Measurements from ENCODE around the gene SIGLEC14. TPM values are rescaled to one million over a fixed set of nuclear protein-coding genes. Genes with fewer than 3 reads are reported as not detected.

SIGLEC14 gene
- total RNA-seq, 1 experiment from 2014 or later: not detected

DNA sequence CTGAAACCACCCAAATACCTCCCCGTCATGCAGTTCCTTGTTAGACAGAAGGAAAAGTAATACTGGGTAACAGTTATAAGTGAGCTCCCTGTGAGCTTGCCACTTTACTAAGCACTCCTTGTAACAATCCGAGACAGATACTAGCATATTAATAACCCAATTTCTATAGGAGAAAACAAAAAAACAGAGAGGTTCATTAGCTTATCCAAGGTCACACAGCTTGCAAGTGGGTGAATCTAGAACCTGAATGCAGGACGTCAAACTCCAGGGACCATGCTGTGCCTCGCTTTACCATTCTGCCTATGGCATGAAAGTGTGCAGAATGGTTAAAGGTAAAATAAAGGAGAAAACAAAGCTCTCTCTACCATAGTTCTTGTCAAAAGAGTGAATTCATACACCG is 31.8 kb downstream of the SIGLEC14 start:
- no peak for DNase-seq
- Histone ChIP-seq H3K27ac (no peak overlapping the region), H3K4me3 (no peak overlapping the region), H3K36me3 (no peaks in the 10 kb centered on the region), H3K27me3 (no peaks in the 10 kb centered on the region), H3K9me3 (replicated peaks) (no peaks in the 10 kb centered on the region), H3K4me1 (no peaks in the 10 kb centered on the region)

DNA sequence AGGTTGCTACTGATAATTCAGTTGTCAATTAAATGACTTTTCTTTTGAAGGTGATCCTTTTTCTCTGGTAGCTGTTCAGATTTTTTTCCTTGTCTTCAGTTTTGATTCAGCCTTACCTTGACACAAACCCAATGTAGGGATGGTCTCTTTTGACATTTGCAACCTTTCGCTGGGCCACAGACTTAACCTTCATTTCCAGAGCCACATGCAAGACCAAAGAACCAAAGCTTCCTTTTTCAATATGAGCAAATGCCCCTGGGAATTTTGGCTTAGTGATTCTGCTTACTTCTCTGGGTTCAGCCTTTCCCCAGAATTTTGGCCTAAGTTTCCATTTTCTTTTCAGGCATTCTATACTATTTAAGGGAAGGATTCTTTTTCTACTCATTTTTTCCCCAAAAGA is 36.0 kb downstream of the SIGLEC14 start:
- H3K4me1 ChIP-seq: no peaks in the 10 kb centered on the region
- no peak for DNase-seq

DNA sequence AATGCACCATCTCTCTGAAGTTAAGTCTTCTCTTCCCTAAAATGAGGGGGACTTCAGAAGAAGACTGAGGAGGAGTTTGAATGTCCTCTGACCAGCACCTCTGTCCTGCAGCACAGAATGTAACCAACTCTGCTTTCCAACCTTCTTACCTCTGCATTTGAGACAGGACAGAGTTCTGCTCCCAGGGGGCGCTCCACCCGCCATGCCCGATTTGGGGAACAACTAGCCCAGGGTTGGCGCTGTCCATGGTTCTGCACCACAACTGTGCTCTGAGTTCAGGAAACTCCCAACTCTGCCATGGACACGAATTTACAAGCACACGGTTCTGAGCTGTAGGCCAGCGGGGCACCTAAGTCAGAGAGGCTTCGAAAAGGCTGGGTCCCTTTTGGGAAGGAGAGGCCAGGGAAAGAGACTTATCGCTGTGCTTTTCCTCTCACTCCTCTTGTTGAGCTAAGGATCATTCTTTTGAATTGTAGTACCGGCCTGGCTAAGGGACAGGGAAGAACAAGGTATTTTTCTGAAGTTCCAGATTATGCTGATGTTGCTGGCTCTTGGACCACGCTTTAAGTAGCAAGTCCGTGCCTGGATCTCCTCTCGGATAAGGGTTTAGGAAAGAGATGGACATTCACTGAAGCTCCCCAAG is 38.6 kb downstream of the SIGLEC14 start:
- peak; percentile 83 to 86 for DNase-seq

More for the DNA sequence above, 36.0 kb downstream of the SIGLEC14 start:
- Histone ChIP-seq H3K36me3 (no peaks in the 10 kb centered on the region), H3K27me3 (no peaks in the 10 kb centered on the region), H3K9me3 (replicated peaks) (no peaks in the 10 kb centered on the region), H3K27ac (no peak overlapping the region), H3K4me3 (no peak overlapping the region)

DNA sequence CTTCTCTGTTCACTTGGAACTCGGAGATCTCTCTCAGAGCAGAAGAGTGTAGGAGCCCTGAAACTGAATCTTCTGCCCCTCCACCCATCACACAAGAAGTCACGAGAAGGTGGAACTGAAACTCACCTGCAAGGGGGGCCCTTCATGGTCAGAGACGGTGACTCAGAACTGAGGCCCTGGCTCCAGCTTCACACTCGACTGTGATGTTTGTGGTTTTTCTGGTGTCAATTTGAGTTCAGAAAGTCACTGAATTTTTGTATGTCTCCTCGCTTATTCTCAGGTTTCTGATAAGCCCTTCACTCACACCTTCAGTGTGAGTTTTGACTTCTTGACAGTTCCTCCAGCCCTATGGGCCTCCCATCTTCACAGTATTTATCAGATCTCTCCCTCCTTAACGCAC is 39.5 kb downstream of the SIGLEC14 start:
- no peak for DNase-seq
- H3K4me1 ChIP-seq: no peaks in the 10 kb centered on the region
- H3K36me3 ChIP-seq: no peaks in the 10 kb centered on the region
- H3K4me3 ChIP-seq: no peak overlapping the region
- H3K27ac ChIP-seq: no peak overlapping the region
- H3K27me3 ChIP-seq: no peaks in the 10 kb centered on the region
- H3K9me3 ChIP-seq (replicated peaks): no peaks in the 10 kb centered on the region

More for the DNA sequence above, 38.6 kb downstream of the SIGLEC14 start:
- H3K4me1 ChIP-seq: no peaks in the 10 kb centered on the region
- H3K9me3 ChIP-seq (replicated peaks): no peaks in the 10 kb centered on the region
- H3K27me3 ChIP-seq: no peaks in the 10 kb centered on the region
- H3K4me3 ChIP-seq: no peak overlapping the region
- no peaks in the 10 kb centered on the region for H3K36me3 ChIP-seq
- H3K27ac ChIP-seq: no peak overlapping the region

DNA sequence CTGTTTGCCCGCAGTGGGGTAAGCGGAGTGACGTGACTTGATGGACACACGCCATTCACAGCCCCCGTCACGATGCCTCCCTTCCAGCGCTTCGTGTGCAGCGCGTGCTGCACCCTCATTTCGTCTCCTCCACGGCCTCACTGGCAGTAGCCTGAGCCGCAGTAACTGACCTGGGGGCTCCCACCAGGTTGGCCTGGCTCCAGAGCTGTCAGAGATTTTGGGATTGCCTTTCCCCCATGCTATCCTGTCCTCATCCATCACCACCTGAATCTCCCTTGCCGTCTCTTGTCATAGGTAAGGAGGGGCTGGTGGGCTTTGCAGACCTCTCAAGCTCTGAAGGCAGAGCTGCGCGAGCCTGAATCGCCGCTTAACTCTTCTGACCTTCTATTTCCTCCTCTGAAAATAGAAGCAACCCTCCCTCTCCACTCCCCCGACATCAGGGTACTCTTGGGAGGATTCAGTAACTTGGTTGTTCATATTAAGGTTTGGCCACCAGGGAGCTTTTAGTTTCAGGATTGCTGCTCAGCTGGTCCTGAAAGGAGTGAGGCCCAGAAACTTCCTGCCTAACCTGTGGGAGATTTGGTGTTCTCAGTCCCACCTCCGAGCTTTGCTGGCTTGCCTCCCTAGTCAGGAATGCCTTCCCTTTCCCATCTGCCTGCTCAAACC is 44.3 kb downstream of the SIGLEC14 start:
- H3K27me3 ChIP-seq: no peaks in the 10 kb centered on the region
- DNase-seq: no peak
- no peaks in the 10 kb centered on the region for H3K4me1 ChIP-seq
- H3K9me3 ChIP-seq (replicated peaks): no peaks in the 10 kb centered on the region
- H3K4me3 ChIP-seq: no peak overlapping the region
- no peak overlapping the region for H3K27ac ChIP-seq
- H3K36me3 ChIP-seq: no peaks in the 10 kb centered on the region

DNA sequence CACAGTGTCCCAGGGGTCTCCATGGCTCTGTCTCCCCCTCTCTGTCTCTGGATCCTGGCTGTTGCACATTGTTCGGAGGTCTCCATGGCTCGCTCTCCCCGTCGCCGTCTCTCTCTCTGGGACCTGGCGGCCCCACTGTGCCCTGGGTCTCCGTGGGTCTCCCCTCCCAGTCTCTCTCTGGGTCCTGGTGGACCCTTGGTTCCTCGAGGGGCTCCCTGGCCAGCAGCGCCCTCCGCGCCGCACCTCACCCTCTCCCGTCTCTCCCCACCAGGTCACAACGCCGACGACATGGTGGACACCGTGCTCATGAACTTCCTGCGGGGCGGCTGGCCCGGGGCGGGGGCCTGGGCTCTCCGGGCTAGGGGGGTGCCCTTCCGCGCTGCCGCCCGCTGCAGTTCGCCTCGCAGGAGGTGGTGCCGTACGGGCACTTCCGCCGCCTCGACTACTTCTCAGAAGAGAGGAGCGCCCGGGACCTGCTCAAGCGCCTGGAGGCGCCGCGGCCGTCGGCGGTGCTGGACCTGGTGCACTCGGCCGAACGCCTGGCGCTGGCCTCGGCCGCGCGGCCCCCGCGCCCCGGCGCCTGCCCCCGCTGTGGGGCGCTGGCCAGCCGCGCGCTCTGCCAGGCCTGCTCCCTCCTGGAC is 45.6 kb downstream of the SIGLEC14 start:
- no peak for DNase-seq
- no peaks in the 10 kb centered on the region for H3K27me3 ChIP-seq
- H3K4me3 ChIP-seq: no peak overlapping the region
- H3K4me1 ChIP-seq: no peaks in the 10 kb centered on the region
- H3K9me3 ChIP-seq (replicated peaks): no peaks in the 10 kb centered on the region
- no peak overlapping the region for H3K27ac ChIP-seq
- H3K36me3 ChIP-seq: no peaks in the 10 kb centered on the region

DNA sequence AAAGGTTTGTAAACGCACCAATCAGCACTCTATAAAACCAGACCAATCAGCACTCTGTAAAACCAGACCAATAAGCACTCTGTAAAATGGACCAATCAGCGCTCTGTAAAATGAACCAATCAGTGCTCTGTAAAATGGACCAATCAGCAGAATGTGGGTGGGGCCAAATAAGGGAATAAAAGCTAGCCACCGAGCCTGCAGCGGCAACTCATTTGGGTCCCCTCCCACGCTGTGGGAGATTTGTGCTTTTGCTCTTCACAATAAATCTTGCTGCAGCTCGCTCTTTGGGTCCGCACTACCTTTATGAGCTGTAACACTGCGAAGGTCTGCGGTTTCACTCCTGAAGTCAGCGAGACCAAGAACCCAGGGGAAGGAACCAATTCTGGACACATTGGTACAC is 47.5 kb downstream of the SIGLEC14 start:
- no peaks in the 10 kb centered on the region for H3K36me3 ChIP-seq
- DNase-seq: peak in 1 of 2 experiments; percentile 7
- H3K27ac ChIP-seq: no peak overlapping the region

DNA sequence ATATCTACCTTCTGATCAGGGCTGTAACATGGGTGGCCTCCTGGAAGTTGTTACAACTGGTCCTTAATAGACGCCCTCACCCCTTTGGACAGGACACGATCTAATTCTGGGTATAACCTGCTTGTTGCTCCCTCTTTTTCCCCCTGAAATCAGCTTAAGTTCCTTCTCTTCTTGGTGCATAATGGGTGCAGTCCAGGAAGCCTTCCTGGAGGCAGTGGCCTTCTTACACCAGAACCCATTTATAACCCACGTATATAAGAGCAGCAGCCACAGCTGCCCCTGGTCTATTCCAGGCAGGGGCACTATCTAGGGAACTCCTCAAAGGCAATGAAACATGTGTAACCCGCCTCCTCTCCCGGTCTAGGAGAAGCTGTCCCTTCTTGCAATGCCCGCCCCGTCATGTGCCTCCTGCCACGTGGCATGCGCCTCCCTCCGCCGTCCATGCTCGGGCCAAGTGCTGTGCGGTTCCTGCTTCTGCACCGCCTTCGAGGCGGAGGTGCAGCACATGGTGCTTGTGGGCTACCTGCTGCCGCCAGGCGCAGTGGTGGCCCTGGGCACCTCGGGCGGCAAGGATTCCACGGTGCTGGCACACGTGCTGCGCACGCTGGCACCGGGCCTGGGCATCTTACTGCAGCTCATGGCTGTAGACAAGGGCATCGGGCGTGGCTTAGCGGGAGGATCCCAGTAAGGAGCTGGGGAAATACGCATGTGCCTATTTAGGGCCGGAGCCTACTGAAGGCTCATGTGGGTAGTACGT is 48.3 kb downstream of the SIGLEC14 start:
- Histone ChIP-seq H3K9me3 (replicated peaks) (no peaks in the 10 kb centered on the region), H3K27me3 (no peaks in the 10 kb centered on the region), H3K36me3 (no peaks in the 10 kb centered on the region), H3K4me1 (no peaks in the 10 kb centered on the region), H3K27ac (no peak overlapping the region), H3K4me3 (no peak overlapping the region)
- DNase-seq: no peak

More for the DNA sequence above, 47.5 kb downstream of the SIGLEC14 start:
- H3K4me3 ChIP-seq: no peak overlapping the region
- no peaks in the 10 kb centered on the region for H3K9me3 ChIP-seq (replicated peaks)
- H3K4me1 ChIP-seq: no peaks in the 10 kb centered on the region
- no peaks in the 10 kb centered on the region for H3K27me3 ChIP-seq

DNA sequence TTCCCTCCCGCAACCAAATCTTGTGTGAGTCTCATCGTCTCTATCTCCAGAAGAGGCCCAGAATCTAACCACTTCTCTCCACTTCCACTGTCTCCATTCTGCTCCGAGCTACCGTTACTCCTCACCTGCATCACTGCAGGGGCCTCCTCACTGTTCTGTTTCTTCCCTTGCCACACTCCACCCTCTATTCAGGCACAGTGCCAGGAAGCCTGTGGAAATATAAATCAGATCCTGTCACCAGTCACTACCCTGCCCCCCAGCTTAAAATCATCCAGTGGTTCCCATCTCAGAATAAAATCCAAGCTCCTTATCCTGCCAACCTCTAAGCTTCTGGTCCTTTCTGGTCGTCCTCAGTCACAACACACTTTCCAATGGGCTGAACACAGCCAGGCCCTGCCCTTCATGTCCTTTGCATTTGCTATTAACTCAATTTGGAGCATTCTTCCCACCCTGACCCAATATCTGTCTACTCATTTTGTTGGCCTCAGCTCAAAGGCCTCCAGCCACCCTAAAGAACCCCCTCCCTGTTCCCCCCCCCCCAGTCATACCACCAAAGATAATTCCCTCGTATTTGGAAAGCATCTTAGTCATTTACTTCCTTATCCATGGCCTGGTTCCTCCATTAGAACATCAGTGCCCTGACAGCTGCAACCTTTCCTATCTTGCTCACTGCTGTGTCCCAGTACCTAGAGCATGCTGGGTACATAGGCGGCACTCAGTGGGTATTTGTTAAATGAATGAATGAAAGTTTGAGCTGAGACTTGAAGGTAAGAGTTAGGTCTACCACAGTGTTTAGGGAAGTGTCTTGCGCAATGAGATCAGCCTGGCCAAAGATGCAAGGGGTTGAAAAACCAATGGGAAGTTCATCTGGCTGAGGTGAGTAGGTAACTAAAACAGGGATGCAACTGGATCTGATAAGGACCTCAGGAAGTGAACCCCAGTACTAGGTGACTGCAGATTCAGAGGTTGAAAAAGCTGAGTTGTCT is 51.1 kb downstream of the SIGLEC14 start:
- no peaks in the 10 kb centered on the region for H3K27me3 ChIP-seq
- no peak for DNase-seq
- H3K27ac ChIP-seq: no peak overlapping the region
- H3K36me3 ChIP-seq: no peaks in the 10 kb centered on the region
- H3K9me3 ChIP-seq (replicated peaks): no peaks in the 10 kb centered on the region
- H3K4me1 ChIP-seq: no peaks in the 10 kb centered on the region
- H3K4me3 ChIP-seq: no peak overlapping the region

DNA sequence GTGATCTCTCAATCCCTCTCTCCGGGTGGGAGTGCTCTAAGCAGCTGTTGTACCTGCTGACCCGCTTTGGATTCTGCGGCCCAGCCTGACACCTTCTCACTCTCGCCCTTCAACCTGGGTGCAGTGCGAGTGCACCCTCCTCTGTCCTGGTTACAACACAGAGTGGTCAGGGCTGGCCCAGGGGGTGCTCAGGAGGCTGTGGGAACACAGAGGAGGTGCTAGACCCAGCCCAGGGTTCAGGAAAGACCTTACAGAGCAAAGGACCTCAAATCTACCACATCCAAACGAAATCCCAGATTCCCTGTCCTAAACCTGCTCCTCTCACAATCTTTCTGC is 51.9 kb downstream of the SIGLEC14 start:
- no peak overlapping the region for H3K27ac ChIP-seq
- peak overlapping the region; percentile 60 for H3K4me3 ChIP-seq
- DNase-seq: no peak
- no peaks in the 10 kb centered on the region for H3K36me3 ChIP-seq
- no peaks in the 10 kb centered on the region for H3K4me1 ChIP-seq
- H3K27me3 ChIP-seq: no peaks in the 10 kb centered on the region
- no peaks in the 10 kb centered on the region for H3K9me3 ChIP-seq (replicated peaks)

DNA sequence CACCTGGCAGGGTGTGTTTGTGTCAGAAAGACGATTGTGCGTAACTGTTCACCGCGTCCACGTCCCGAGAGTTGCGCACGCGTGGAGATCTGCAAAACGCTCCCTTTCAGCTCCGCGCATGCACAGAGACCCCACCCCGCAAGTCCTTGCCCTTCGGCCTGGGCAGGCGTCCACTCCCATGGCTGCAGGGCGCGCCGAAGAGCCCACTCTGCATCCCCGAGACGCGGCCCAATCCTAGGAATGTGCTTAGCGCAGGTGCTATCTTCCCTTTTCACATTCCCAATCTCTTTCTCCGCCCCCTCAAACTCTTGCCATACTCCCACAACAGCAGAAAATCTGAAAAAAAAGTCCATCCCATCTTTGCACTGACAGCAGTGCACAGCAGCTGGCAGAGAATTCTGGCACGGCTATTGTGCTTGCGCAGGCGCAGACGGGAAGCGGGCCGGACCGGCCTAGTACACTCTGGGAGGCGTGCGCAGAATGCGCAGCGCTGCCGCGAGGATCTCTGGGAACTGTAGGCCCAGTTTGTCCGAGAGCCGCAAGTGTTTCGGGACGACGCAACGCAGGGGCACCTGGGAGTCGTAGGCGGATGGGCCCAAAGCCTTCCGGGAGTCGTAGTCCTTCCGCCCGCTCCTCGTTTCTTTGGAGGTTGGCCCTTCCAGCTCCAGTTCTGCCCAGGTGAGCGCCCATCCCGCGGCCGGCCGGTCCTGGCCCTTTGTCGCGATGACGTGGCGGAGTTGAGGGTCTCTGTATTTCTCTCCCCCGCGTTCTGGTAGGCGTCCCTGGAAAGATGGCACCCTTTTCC is 52.5 kb downstream of the SIGLEC14 start:
- Histone ChIP-seq H3K4me3 (peak overlapping the region; percentile 60), H3K36me3 (no peaks in the 10 kb centered on the region), H3K27me3 (no peaks in the 10 kb centered on the region), H3K27ac (no peak overlapping the region), H3K4me1 (no peaks in the 10 kb centered on the region), H3K9me3 (replicated peaks) (no peaks in the 10 kb centered on the region)
- DNase-seq: peak; percentile 95

DNA sequence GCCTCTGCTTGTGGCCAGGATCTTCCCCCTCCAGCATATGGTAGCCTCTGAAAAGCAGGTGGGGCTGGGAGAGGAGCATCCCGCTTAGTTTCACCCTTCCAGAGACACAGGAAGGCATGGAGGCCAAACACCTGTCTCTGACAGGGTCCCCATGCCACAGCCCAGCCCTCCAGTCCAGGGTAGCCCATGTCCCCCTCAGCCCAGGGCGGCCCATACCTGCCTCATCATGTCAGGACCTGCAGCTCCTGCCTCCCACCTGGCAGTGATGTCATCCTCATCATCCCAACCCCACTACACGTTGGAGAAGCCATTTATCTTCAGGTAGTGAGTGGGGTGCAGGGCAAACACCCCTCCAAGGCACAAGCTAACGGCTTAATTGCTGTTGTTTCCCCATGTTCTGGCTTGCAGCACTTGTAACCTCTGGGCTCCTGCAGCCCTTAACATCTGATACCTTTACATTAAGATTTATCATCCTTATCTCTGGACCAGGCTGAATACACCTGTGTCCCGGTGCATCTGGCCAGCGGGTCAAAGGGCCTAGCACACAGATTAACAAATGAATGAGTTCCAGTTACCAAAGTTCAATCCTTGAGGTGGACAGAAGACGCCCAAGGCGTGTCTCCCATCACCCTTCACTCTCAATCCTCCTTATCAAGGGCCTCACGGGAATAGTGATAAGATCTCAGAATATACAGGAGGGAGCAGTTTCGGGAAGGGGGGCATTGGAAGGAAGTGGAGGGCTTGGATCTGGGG is 53.3 kb downstream of the SIGLEC14 start:
- Histone ChIP-seq H3K27me3 (no peaks in the 10 kb centered on the region), H3K4me1 (no peaks in the 10 kb centered on the region), H3K27ac (no peak overlapping the region), H3K9me3 (replicated peaks) (no peaks in the 10 kb centered on the region; the same call in 1 of the 2 replicates), H3K36me3 (no peaks in the 10 kb centered on the region), H3K4me3 (peak overlapping the region; percentile 60)
- no peak for DNase-seq
